ENCODE results near the gene STUM.

DNA sequence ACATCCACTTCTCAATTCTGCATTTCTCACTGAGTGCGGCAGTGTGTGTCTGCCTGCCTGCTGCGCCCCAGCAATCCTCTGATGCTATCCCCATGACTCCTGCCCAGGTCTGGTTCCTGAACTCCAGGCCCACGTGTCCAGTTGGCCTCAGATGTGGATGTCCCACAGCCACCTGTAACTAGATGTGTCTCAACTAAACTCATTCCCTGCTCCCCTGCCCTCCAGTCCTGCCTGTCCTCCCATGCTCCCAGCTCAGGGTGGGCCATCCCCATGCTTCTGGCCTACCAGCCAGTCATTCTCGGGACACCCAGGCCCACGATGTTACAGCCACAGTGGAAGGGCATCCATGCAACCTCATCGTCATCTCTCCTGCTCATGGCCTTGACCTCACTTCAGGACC is 76.8 kb downstream of the STUM start:
- TF ChIP-seq, protein P1, sequence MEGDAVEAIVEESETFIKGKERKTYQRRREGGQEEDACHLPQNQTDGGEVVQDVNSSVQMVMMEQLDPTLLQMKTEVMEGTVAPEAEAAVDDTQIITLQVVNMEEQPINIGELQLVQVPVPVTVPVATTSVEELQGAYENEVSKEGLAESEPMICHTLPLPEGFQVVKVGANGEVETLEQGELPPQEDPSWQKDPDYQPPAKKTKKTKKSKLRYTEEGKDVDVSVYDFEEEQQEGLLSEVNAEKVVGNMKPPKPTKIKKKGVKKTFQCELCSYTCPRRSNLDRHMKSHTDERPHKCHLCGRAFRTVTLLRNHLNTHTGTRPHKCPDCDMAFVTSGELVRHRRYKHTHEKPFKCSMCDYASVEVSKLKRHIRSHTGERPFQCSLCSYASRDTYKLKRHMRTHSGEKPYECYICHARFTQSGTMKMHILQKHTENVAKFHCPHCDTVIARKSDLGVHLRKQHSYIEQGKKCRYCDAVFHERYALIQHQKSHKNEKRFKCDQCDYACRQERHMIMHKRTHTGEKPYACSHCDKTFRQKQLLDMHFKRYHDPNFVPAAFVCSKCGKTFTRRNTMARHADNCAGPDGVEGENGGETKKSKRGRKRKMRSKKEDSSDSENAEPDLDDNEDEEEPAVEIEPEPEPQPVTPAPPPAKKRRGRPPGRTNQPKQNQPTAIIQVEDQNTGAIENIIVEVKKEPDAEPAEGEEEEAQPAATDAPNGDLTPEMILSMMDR (IDR thresholded peaks at IDR 0.05; ENCODE audit: borderline replicate concordance, extremely low read depth, low read length, poor library complexity, severe bottlenecking): no peak
- no peak for TF ChIP-seq EZH2 (IDR thresholded peaks at IDR 0.05; ENCODE audit: borderline replicate concordance, low read depth, low read length, severe bottlenecking)

Data from DND-41 (cell line).